OCI-LY1 (cell line): ENCODE results near the gene PAX5.

Source experiments
- H2AFZ ChIP-seq: fragments of 200-600 bp; sonication (generic), shearing (Covaris generic); 2 replicates; pipeline ENCODE4 v1.6.0; 2014; ENCODE audit warnings: antibody characterized with exemption, mild to moderate bottlenecking, low read length
- H3F3A ChIP-seq: fragments of 200-600 bp; sonication (generic), shearing (Covaris generic); 2 replicates; pipeline ENCODE4 v1.6.0; 2014; ENCODE audit warnings: mild to moderate bottlenecking, antibody characterized with exemption, low read length, moderate library complexity; ENCODE audit not compliant: insufficient read depth
- H3K27ac ChIP-seq: fragments of 200-600 bp; sonication (generic); 2 replicates; pipeline ENCODE4 v1.5.1; 2014; ENCODE audit warnings: low read length, mixed run types, mild to moderate bottlenecking, low read depth; ENCODE audit not compliant: poor library complexity, severe bottlenecking
- H3K27me3 ChIP-seq: fragments of 200-600 bp; sonication (generic); 2 replicates; pipeline ENCODE4 v1.6.0; 2014; ENCODE audit warnings: antibody characterized with exemption, mild to moderate bottlenecking, low read length, moderate library complexity; ENCODE audit not compliant: insufficient read depth
- H3K36me3 ChIP-seq: fragments of 200-600 bp; sonication (generic); 2 replicates; pipeline ENCODE4 v1.6.1; 2014; ENCODE audit warnings: mild to moderate bottlenecking, antibody characterized with exemption, low read length, moderate library complexity, mixed read lengths; ENCODE audit not compliant: insufficient read depth
- H3K4me1 ChIP-seq: fragments of 200-600 bp; sonication (generic); 2 replicates; pipeline ENCODE4 v1.5.1; 2014; ENCODE audit warnings: mild to moderate bottlenecking, low read length, moderate library complexity; ENCODE audit not compliant: insufficient read depth, severe bottlenecking
- H3K4me2 ChIP-seq: fragments of 200-600 bp; sonication (generic), shearing (Covaris generic); 2 replicates; pipeline ENCODE4 v1.6.1; 2014; ENCODE audit warnings: low read length
- H3K4me3 ChIP-seq: fragments of 200-600 bp; sonication (generic); 2 replicates; pipeline ENCODE4 v1.5.1; 2014; ENCODE audit warnings: low read length, low read depth, mild to moderate bottlenecking, mixed read lengths; ENCODE audit not compliant: poor library complexity, severe bottlenecking
- H3K79me2 ChIP-seq: fragments of 200-600 bp; shearing (Covaris generic); 2 replicates; pipeline ENCODE4 v1.6.1; 2016; ENCODE audit warnings: mixed run types, low read length, mixed read lengths; ENCODE audit not compliant: insufficient read depth
- H3K9ac ChIP-seq: fragments of 200-600 bp; sonication (generic), shearing (Covaris generic); 2 replicates; pipeline ENCODE4 v1.6.1; 2014; ENCODE audit warnings: mild to moderate bottlenecking, low read length, mixed read lengths
- H3K9me2 ChIP-seq: fragments of 200-600 bp; sonication (generic), shearing (Covaris generic); 2 replicates; pipeline ENCODE4 v1.6.1; 2014; ENCODE audit warnings: low read depth, mild to moderate bottlenecking, low read length, mixed read lengths
- H3K9me3 ChIP-seq: fragments of 200-600 bp; shearing (Covaris generic); 2 replicates; pipeline ENCODE4 v1.6.1; 2014; ENCODE audit warnings: low read length, mixed read lengths
- H4K20me1 ChIP-seq: fragments of 200-600 bp; sonication (generic), shearing (Covaris generic); 2 replicates; pipeline ENCODE4 v1.6.0; 2016; ENCODE audit warnings: mild to moderate bottlenecking, low read length; ENCODE audit not compliant: insufficient read depth
- CTCF ChIP-seq: fragments of 200-600 bp; sonication (generic), shearing (Covaris generic); IDR thresholded peaks from 2 replicates; pipeline ENCODE4 v1.5.1; 2017; ENCODE audit warnings: mild to moderate bottlenecking, antibody characterized with exemption, low read length, moderate library complexity, mixed read lengths
- EZH2 ChIP-seq: fragments of 200-600 bp; sonication (generic), shearing (Covaris generic); IDR thresholded peaks from 2 replicates; pipeline ENCODE4 v1.8.0; 2017; ENCODE audit warnings: borderline replicate concordance, mixed run types, mild to moderate bottlenecking, antibody characterized with exemption, low read length, moderate library complexity, mixed read lengths

The PAX5 gene

GRCh38 chr9:36867672-36868471 is 166.2 kb downstream of the PAX5 start:
- Histone ChIP-seq H3K9me2 (no peaks in the 10 kb centered on the region), H3K27me3 (no peaks in the 10 kb centered on the region), H3K4me3 (no peak overlapping the region), H3F3A (no peaks in the 10 kb centered on the region), H3K27ac (no peak overlapping the region), H3K4me2 (no peak overlapping the region), H3K9me3 (no peaks in the 10 kb centered on the region), H4K20me1 (no peaks in the 10 kb centered on the region), H3K4me1 (peaks cover 35% of the 10 kb centered on the region), H3K9ac (no peak overlapping the region), H3K79me2 (no peaks in the 10 kb centered on the region), H2AFZ (no peak overlapping the region), H3K36me3 (peaks cover 29% of the 10 kb centered on the region; the same call in 1 of the 2 replicates)
- TF ChIP-seq CTCF (no peak), EZH2 (no peak)

DNA sequence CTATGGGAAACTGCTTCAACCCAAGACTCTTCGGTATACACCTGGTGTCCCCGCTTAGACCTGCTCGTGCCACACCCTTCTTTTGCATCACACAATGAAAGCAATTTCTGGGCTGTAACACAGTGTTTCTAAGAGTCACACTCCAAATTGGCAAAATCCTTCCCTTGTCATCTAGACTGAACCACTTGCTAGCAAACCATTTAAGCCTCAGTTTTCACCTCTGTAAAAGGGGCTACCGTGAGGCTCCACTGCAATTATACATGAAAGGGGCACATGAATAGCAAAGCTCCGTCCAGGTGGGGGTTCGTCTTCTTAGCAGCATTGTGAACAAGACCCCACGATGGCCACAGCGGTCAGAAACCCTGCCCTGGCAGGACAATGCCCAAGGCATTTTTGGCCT is 166.8 kb downstream of the PAX5 start:
- Histone ChIP-seq H3K4me1 (peaks cover 35% of the 10 kb centered on the region), H2AFZ (no peak overlapping the region), H4K20me1 (no peaks in the 10 kb centered on the region), H3K27ac (no peak overlapping the region), H3K79me2 (no peaks in the 10 kb centered on the region), H3K9ac (no peak overlapping the region), H3K36me3 (peaks cover 27% of the 10 kb centered on the region; the same call in 1 of the 2 replicates), H3F3A (no peaks in the 10 kb centered on the region), H3K4me2 (no peak overlapping the region), H3K9me2 (no peaks in the 10 kb centered on the region), H3K4me3 (no peak overlapping the region), H3K9me3 (no peaks in the 10 kb centered on the region), H3K27me3 (no peaks in the 10 kb centered on the region)
- TF ChIP-seq EZH2, result no peak
- no peak for TF ChIP-seq CTCF

DNA sequence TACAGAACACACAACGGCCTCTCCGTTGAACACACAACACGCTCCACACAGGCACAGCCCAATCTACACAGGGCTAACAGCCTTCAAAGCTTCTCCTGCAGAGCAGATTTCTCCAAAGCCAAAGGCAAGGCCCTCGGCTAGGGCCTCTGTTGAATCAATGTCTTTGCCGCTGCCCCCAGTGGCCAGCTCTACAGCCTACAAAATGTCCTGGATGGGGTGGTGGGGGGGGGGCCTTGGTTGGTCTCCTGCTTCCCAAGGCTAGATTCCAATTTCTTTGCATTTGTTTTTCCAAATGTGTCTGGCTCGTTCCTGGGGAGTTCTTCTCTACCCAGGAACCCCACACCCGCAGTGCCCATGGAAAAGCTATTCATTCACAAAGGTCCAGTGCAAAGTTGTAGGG is 167.2 kb downstream of the PAX5 start:
- Histone ChIP-seq H3K9ac (no peak overlapping the region), H2AFZ (no peak overlapping the region), H3K36me3 (peaks cover 27% of the 10 kb centered on the region; the same call in 1 of the 2 replicates), H3K27me3 (no peaks in the 10 kb centered on the region), H3F3A (no peaks in the 10 kb centered on the region), H3K79me2 (no peaks in the 10 kb centered on the region), H3K4me2 (no peak overlapping the region), H3K9me3 (no peaks in the 10 kb centered on the region), H3K4me1 (peaks cover 35% of the 10 kb centered on the region), H3K9me2 (no peaks in the 10 kb centered on the region), H3K4me3 (no peak overlapping the region), H4K20me1 (no peaks in the 10 kb centered on the region), H3K27ac (no peak overlapping the region)
- TF ChIP-seq EZH2 (no peak), CTCF (peak; percentile 21; the same call in 1 of the 2 replicates)
